HG03066 (cell line): ENCODE measurements around the gene AMTN.
"Not testable (repeated sequence)": the region's sequence is repeated elsewhere in the genome, so short reads cannot be mapped to it uniquely, and the experiment has no call there.

Experiments
- ATAC-seq: cut with Tn5 transposase; IDR thresholded peaks from one replicate; pipeline ENCODE4 v1.9.1; 2021; ENCODE audit warnings: low read depth; ENCODE audit not compliant: unreplicated experiment

AMTN gene

DNA sequence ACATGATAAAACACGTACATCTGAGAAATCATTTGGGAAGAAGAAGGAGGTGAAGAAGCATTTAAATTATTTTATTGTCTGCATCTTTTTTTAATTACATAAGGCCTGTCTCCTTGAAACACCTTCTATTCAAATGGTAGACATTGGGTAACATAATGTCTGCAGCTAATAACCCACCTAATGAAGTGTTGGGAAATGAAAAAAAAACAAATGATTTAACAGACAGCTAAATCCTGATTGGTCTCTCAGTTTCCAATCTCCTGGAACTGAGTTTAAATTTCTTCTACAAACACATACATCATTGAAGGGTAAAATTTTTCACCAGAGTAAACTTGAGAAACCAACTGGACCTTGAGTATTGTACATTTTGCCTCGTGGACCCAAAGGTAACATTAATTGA lies at the start of gene AMTN:
AMTN (plus strand) TSS at position 301 of the 400 bp plus-strand sequence. CDS start 209 bp downstream, outside the sequence.
- no peak for ATAC-seq

GRCh38 chr4:70471897-70472296 lies 46.5 kb upstream of the AMTN start, which contains the start of gene MUC7:
TSS of gene MUC7 (plus strand) at chr4:70472197. CDS start at chr4:70474022, 1,825 bp downstream.
- ATAC-seq, result no peak

- ATAC-seq, result no peak
These were observed 44.7 kb upstream of the AMTN start for GRCh38 chr4:70473679-70474078.

- no peak for ATAC-seq
These were observed 29.6 kb upstream of the AMTN start for GRCh38 chr4:70488748-70489147.

DNA sequence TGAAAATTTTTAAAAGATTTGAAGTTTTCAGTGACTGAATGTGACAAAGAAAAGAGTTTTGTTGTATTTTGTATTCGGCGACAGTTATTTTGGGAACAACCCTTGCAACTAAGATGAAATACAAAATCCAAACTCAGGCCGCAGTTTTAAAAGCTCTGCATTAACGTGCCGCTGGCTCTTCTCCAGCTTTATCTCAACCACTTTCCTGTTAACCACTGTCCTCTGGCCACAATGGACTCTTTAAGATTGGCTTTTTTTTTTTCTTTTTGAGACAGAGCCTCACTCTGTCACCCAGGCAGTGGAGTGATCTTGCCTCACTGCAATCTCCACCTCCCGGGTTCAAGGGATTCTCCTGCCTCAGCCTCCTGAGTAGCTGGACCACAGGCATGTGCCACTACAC lies 22.1 kb upstream of the AMTN start:
- no peak for ATAC-seq

- not testable (repeated sequence) for ATAC-seq
These were observed 16.5 kb upstream of the AMTN start for GRCh38 chr4:70501838-70502237.

- ATAC-seq, result no peak
These were observed 13.6 kb upstream of the AMTN start for GRCh38 chr4:70504733-70505132.

DNA sequence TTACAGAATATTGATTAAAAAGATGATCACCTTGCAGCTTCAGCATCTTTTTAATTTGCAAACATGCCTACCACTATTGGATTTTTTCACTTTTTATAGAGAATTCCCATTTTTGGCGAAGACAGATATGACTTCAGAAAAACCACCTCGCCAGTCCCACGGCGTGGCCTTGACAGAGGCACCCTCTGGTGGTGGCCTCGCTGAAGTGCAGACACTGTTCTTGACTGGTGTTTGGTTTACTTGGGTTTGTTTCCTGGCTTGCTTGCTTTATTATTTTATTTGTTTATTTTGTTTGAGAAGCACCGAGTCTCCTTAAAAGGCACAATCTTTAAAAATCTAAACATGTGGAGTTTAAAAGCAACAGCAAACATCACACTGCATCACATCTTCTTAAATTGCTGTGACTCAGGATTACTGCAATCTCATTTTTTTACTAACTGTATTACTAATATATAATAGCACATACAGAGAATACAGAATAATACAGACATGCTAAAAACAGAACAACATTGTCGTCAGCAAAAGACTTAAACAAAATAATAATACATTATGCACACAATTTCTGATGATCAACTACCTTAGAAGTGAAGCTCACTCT lies 13.1 kb upstream of the AMTN start:
- ATAC-seq, result peak; percentile 85

GRCh38 chr4:70508801-70509200 lies 9.6 kb upstream of the AMTN start:
- ATAC-seq, result no peak

DNA sequence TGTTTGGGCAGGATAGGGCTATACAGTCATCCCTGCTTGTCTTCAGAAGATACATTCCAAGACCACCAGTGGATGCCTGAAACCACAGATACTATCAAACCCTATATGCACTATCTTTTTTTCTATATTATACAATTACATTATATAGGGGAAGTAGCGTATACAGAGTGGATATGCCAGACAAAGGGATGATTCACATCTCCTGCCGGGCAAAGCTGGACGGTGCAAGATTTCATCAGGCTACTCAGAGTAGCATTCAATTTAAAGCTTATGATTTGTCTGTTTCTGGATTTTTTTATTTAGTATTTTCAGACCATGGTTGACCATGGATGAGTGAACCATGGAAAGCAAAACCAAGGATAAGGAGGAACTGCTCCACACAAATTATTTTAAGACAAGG lies 7.0 kb upstream of the AMTN start:
- ATAC-seq, result no peak

DNA sequence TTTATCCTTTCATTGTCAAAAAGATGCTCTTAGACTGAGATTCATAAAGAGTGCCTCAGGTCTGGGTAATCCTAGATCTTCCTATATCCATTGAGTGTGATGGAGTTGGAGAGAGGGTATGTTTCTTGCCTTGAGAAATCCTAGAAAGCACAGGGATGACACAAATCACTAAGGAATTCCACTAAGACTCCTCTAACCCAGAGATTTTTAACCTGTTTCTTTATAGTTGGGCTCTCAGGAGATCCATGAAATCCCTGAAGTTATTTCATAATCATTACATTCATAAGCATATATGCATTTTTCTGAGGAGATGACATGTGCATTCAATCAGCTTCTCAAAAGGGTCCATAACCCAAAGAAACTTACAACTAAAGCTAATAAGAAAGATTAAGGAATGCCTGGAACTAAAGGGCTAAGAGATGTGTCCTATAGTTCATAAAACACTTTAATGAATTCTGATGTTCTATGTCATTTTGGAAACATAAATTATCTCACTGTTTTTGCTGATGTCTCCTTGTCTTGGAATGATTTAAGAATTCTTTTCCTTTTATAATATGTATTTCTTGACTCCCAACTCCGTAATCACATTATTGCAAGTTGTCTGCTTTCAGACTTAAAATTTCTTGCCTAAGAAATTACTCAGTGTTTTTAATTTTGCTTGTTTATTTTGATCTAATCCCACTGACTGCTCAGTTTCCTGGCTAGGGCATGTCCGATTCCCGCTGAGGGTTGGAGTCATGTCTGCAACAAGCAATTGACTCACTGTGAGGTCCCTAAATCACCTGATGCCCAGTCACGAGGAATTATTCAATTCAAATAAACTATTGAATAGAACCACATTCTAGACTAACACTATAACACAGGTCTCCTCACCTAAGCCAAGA lies 2.8 kb upstream of the AMTN start:
- ATAC-seq, result no peak

GRCh38 chr4:70518716-70519115 lies 347 bp downstream of the AMTN start:
- no peak for ATAC-seq

DNA sequence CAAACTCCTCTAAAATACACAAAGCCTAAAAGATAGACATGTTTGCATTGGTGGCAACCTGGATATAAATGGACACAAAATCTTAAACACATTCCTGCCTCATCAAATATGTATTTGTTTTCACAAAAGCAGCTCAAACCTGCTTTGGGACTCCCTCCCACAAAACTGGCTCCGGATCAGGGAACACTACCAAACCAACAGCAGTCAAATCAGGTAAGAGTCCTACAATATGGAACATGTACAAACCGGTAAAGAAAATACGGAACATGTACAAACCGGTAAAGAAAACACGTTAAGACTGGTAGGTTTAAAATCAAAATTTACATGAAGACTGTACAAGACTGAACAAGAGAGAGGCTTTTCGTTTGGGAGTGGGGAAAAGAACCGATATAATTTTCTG lies 4.3 kb downstream of the AMTN start:
- ATAC-seq, result no peak

GRCh38 chr4:70530997-70531396 lies 12.6 kb downstream of the AMTN start:
- ATAC-seq, result no peak

- ATAC-seq, result no peak
These were observed 13.6 kb downstream of the AMTN start for GRCh38 chr4:70531981-70532380.

DNA sequence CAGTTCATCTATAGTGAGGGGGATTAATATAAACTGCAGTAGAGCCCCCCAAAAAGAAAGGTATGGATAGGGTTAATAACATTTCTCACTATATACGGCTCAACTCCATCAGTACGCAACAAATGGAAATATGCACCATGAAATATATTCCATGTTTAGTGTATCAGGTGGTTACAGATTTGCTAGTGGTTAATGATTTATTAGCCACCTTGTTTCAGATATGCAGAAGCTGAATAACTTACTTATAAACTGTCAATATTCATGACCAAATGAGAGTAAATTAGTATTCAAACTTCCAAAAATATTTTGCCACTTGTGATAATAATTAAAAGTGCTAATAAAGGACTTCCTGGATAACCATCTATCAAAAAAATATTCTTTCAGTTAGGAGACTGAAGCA lies 14.8 kb downstream of the AMTN start:
- ATAC-seq, result no peak

DNA sequence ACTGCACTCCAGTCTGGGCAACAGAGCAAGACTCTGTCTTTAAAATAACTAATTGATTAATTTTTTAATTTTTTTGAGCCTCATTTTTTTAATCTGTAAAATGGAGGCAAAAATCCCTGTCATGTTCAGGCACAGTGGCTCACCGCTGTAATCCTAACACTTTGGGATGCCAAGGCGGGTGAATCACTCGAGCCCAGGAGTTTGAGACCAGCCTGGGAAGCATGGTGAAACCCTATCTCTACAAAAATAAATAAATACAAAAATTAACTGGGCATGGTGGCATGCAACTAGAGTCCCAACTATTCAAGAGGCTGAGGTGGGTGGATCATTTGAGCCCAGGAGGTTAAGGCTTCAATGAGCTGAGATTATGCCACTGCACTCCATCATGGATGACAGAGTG lies 15.4 kb downstream of the AMTN start:
- ATAC-seq, result no peak

- ATAC-seq, result not testable (repeated sequence)
These were observed 16.5 kb downstream of the AMTN start for GRCh38 chr4:70534886-70535285.

DNA sequence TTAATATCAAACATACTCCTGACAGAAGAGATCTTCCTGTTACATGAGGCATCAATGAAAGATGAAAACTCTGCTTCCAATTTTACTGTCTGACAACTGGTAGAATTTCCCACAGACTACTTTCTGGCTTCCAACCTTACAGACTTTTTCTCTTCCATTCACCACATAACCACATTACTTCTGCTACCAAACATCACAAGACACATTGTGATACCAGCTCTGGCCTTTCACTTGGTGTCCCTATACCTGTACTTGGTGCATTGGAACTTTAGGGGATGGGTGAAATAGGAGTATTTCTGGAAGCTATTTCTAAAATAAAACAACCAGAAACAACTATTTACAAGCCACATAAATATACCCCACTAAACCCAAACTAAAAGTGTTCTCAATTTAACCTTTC lies 20.5 kb downstream of the AMTN start:
- no peak for ATAC-seq

DNA sequence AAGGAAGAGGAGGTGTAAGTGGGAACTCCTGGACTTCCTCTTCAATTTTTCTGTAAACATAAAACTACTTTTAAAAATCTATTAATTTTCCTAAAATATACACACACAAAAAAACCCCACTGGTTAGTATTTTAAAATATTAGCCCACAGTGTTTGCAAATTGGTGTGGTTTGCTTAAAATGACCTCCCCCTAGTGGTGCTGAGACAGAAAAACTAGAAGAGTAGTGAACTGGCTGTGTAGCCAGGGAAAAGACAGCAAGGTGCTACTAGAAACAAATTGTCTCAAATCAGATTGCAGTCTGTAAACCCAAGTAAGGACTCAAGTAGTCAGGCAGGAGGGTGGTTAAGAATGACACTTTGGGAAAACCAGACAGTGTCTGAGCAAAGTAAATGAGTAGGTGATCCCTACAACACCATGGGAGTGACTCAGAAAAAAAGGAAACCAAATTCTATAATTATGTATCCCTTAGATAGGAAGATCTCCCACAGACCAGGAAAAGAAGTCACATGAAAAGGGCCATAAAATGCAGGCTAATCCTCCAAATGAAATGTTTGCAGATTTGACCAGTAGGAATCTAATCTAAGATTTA lies 26.0 kb downstream of the AMTN start:
- no peak for ATAC-seq

DNA sequence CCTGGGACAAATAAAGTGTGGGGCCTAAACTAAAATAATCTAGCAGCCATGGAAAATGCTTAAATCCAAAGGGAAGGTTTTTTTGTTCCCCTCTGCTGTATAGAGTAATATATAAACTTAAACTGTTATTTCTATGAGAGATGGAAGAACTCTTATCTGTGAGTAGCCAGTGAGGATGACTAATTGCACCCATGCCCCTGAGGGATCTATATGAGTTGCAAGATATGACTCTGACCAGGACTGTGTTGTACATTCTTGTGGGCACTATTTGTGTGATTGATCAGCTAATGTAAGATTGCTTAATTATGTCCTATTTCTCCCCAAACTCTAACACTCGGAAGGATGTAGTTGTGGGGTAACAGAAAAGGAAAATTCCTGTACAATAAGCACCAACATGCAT lies 38.5 kb downstream of the AMTN start:
- no peak for ATAC-seq
